ENCODE results near the gene LINC01488.

Gene LINC01488

GRCh38 chr11:69456712-69457111, 24.8 kb upstream of the LINC01488 start:
- DNase-seq (ENCODE audit: low read depth): no peak
- no peak overlapping the region for H3K4me3 ChIP-seq (ENCODE audit: control insufficient read depth, low read depth, low read length)
- TF ChIP-seq CTCF (IDR thresholded peaks at IDR 0.05; ENCODE audit: control insufficient read depth, insufficient read depth, low read depth, low read length, missing control alignments): no peak

DNA sequence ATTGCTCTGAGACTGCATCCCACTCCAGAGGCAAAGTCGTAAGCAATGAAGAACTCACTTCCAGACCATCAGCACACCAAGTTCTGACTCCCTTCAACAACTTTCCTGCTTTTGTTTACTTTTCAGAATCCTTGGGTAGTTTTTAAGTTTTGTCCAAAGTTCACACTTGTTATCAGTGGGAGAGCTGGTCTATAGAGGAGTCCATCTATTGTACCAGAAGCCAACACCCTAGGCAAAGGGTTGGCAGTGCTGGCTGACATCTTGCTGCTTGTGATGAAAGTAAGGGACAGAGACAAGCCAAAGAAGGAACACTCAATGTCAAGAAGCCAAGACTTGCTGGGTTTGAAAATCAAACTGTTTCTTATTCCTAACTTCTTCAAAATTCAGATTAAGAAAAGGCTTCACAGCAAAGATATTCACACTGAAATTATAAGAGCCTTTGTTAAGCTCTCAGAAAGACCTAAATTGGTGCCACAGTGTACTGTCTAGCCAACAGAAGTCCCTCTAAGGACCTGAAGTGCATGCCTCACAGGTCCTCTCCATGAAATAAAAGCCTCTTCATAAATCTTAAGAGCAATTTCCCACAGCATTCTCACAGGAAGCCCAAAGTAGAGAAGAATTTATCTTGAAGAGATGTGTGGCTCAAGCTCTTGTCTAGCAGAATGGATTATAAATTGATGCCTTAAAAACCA, 21.5 kb upstream of the LINC01488 start:
- TF ChIP-seq CTCF (IDR thresholded peaks at IDR 0.05; ENCODE audit: control insufficient read depth, insufficient read depth, low read depth, low read length, missing control alignments): no peak
- H3K4me3 ChIP-seq (ENCODE audit: control insufficient read depth, low read depth, low read length): no peak overlapping the region
- no peak for DNase-seq (ENCODE audit: low read depth)

DNA sequence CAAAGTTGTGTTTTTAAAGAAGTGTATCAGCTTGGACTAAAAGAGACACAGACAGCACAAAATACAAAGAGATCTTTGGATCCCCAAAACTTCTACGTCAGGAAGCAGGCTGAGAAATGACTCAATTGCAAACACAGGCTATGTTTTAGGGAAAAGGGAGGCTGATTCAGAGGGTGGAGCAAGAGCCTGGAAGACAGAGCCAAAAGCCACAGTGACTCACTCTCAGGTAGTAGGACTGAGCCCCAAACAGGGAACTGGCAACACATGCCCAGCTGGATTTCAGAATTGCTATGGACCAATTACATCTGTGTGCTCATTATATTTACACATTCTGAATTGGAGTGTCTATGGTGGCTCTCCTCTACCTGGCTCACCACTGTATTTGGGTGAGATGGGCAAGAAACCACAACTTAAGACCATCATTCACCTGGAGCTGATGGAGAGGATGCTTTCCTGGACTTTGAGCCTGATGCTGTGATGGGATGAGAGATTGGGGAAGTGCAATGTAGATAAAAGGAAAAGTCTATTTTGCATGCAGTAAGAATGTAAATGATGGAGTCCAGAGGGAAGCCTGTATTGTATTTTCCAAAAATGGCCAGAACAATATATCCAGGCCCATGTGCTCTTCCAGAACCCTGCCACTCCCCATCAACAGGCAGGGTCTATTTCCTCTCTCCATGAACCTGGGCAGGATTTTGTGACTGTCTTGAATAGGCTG, 20.8 kb upstream of the LINC01488 start:
- no peak overlapping the region for H3K4me3 ChIP-seq (ENCODE audit: control insufficient read depth, low read depth, low read length)
- no peak for TF ChIP-seq CTCF (IDR thresholded peaks at IDR 0.05; ENCODE audit: control insufficient read depth, insufficient read depth, low read depth, low read length, missing control alignments)
- peak; percentile 65 for DNase-seq (ENCODE audit: low read depth)

- TF ChIP-seq CTCF (IDR thresholded peaks at IDR 0.05; ENCODE audit: control insufficient read depth, insufficient read depth, low read depth, low read length, missing control alignments): no peak
These were observed 20.0 kb upstream of the LINC01488 start for GRCh38 chr11:69461272-69461962.

GRCh38 chr11:69462106-69462951, 19.1 kb upstream of the LINC01488 start:
- no peak for DNase-seq (ENCODE audit: low read depth)
- no peak overlapping the region for H3K4me3 ChIP-seq (ENCODE audit: control insufficient read depth, low read depth, low read length)
- no peak for TF ChIP-seq CTCF (IDR thresholded peaks at IDR 0.05; ENCODE audit: control insufficient read depth, insufficient read depth, low read depth, low read length, missing control alignments)

More at GRCh38 chr11:69461272-69461962, 20.0 kb upstream of the LINC01488 start:
- no peak overlapping the region for H3K4me3 ChIP-seq (ENCODE audit: control insufficient read depth, low read depth, low read length)
- DNase-seq (ENCODE audit: low read depth): no peak

Measured in AG09309 (cell line).